Spleen (tissue), 11 donors: ENCODE measurements around the gene NAPB. TPM values are rescaled to one million over a fixed set of nuclear protein-coding genes. Genes with fewer than 3 reads are reported as not detected.

ENCODE experiments used
- DNase-seq: peaks from one replicate; pipeline ENCODE4 v3.0.0-alpha.2; 2020
- H3K27ac ChIP-seq, 8 donors: fragments of 200-600 bp; sonication (generic) in 7 of 8; 1 replicate in 4 of 8; 2 replicates in 4 of 8; pipeline versions ENCODE4 v1.5.0 to v1.8.0; 2016 to 2021; ENCODE audit warnings: inconsistent platforms in 4 of 8, mild to moderate bottlenecking in 4 of 8, moderate library complexity in 1 of 8
- H3K27me3 ChIP-seq, 7 donors: fragments of 200-600 bp; sonication (generic) in 6 of 7; replicated peaks in 1 of 7; 1 replicate in 4 of 7; 2 replicates in 3 of 7; pipeline versions ENCODE4 v1.5.0 to v1.8.0; 2016 to 2021; ENCODE audit warnings: inconsistent platforms in 3 of 7, mild to moderate bottlenecking in 1 of 7
- H3K36me3 ChIP-seq, 6 donors: fragments of 200-600 bp; sonication (generic) in 5 of 6; 1 replicate in 4 of 6; 2 replicates in 2 of 6; pipeline versions ENCODE4 v1.5.0 to v1.8.0; 2016 to 2021; ENCODE audit warnings: inconsistent platforms in 2 of 6
- H3K4me1 ChIP-seq, 6 donors: fragments of 200-600 bp; sonication (generic) in 5 of 6; 1 replicate in 3 of 6; 2 replicates in 3 of 6; pipeline versions ENCODE4 v1.5.0 to v1.8.0; 2016 to 2021; ENCODE audit warnings: inconsistent platforms in 3 of 6
- H3K4me3 ChIP-seq, 8 donors: fragments of 200-600 bp; sonication (generic) in 7 of 8; 1 replicate in 4 of 8; 2 replicates in 4 of 8; pipeline versions ENCODE4 v1.5.0 to v1.8.0; 2016 to 2021; ENCODE audit warnings: inconsistent platforms in 4 of 8, mild to moderate bottlenecking in 4 of 8, moderate library complexity in 2 of 8
- H3K9me3 ChIP-seq, 8 donors: fragments of 200-600 bp; sonication (generic) in 7 of 8; 1 replicate in 4 of 8; 2 replicates in 4 of 8; pipeline versions ENCODE4 v1.5.0 to v1.8.0; 2016 to 2021; ENCODE audit warnings: inconsistent platforms in 4 of 8
- CTCF ChIP-seq, 11 experiments: fragments of 200-600 bp in 7 of 11; fragments of 450-650 bp in 4 of 11; sonication (generic) in 4 of 11; IDR thresholded peaks in 8 of 11; conservative IDR thresholded peaks in 3 of 11; 1 replicate in 7 of 11; 2 replicates in 4 of 11; pipeline versions ENCODE4 v1.4.0 to v1.8.0; 2016 to 2021; ENCODE audit warnings: antibody characterized with exemption in 11 of 11, inconsistent platforms in 4 of 11, mild to moderate bottlenecking in 1 of 11
- POLR2A ChIP-seq, 3 donors: fragments of 450-650 bp; IDR thresholded peaks; one replicate each; pipeline ENCODE4 v1.5.1; 2017; ENCODE audit warnings: antibody characterized with exemption in 3 of 3, mild to moderate bottlenecking in 1 of 3
- POLR2AphosphoS5 ChIP-seq, 3 donors: sonication (generic); formaldehyde crosslinking; IDR thresholded peaks; one replicate each; pipeline ENCODE4 v1.5.1; 2017; ENCODE audit warnings: antibody characterized with exemption in 3 of 3
- WGBS, 5 donors: extraction: QIAGEN DNeasy Blood & Tissue Kit in 3 of 5; methylation state at CpG; one replicate each; pipeline versions ENCODE4 v1.1.5 to v1.1.7; 2013 to 2018; 5-methylcytosine and 5-hydroxymethylcytosine counted together
- intact Hi-C: fragments of 100-400 bp; cut with DNase I; formaldehyde crosslinking; loops from one replicate; pipeline ENCODE4 v1.15.0; 2023; ENCODE audit warnings: low total_unique reads
- polyA plus RNA-seq, 3 donors: library from polyadenylated mRNA; stranded (reverse); fragments of 200-250 nt; gene quantifications; one replicate each; pipeline ENCODE4 v1.2.1, GENCODE V29; 2013
- total RNA-seq, 7 donors: library from RNA; depleted of rRNA in 3 of 7; stranded (reverse); fragments of >200 nt in 3 of 7; fragmentation: NEBNext Ultra II Directional in 4 of 7; extraction: Animal tissue kit (Norgen Biotek cat#: 25700) in 4 of 7; gene quantifications; one replicate each; pipeline versions ENCODE4 v1.1.0 to v1.2.1, GENCODE V29; 2016 to 2021
- donor health status: healthy with polysubstance abuse.
- donor health status: DM: no; HTN: no; CAD: no; lungs with moderate emphysema.
- donor health status: DM: no; HTN: no; CAD: no.
- donor health status: Bipolar disorder and iron deficiency.
- donor health status: healthy.
- donor health status: DM: no; HTN: no; CAD: no.
- donor health status: DM: yes; HTN: yes; CAD: no.

NAPB gene
- total and polyA plus RNA-seq, 10 donors, result 3.4 to 31.9 (median 14.0) TPM

GRCh38 chr20:23410916-23411695, 10.2 kb downstream of the NAPB start:
- H3K4me3 ChIP-seq, result no peak overlapping the region
- H3K27me3 ChIP-seq, result no peaks in the 10 kb centered on the region
- H3K9me3 ChIP-seq, result no peaks in the 10 kb centered on the region
- no peaks in the 10 kb centered on the region for H3K36me3 ChIP-seq
- WGBS, 5 donors, result 93 to 97% (median 95%) methylated on average over 3 of the region's 3 CpGs
- no peak for DNase-seq
- H3K27ac ChIP-seq, result no peak overlapping the region
- intact Hi-C loops, result no loop called here
- TF ChIP-seq CTCF (IDR thresholded peaks at IDR 0.05 in 8 of 11, conservative IDR thresholded peaks at IDR 0.05 in 3 of 11) (no peak), POLR2A (IDR thresholded peaks at IDR 0.05) (no peak), POLR2AphosphoS5 (IDR thresholded peaks at IDR 0.05) (no peak)
- peaks cover 0 to 51% (median 29%) of the 10 kb centered on the region in 6 donors for H3K4me1 ChIP-seq

DNA sequence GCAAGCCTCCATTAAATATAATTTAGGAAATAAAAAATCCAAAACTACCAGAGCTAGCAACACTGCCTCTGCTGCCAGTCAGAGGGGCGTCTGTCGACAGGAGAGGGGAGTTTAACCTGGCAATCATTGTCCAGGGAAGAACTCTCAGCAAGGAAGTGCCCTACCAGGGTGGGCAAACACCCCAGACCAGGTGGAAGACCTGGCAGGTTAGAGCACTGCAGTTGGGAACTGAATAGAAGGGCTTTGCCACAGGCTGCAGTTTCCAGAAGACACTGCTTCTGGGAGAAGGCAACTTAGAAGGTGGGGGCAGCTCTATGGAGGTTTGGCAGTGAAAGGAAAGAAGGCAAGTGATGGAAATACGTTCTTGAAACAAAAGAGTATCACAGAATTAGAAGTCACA, 11.5 kb downstream of the NAPB start:
- no peak for TF ChIP-seq CTCF (IDR thresholded peaks at IDR 0.05 in 8 of 11, conservative IDR thresholded peaks at IDR 0.05 in 3 of 11)
- no peak for TF ChIP-seq POLR2A (IDR thresholded peaks at IDR 0.05)
- TF ChIP-seq POLR2AphosphoS5 (IDR thresholded peaks at IDR 0.05), result no peak
- intact Hi-C loops, result no loop called here
- no peaks in the 10 kb centered on the region for H3K27me3 ChIP-seq
- no peak overlapping the region for H3K4me3 ChIP-seq
- H3K4me1 ChIP-seq, result peaks cover 0 to 38% (median 20%) of the 10 kb centered on the region in 6 donors
- H3K27ac ChIP-seq, result no peak overlapping the region
- 89 to 99% (median 91%) methylated on average over 3 of the region's 3 CpGs for whole genome bisulfite sequencing, 5 donors
- no peak for DNase-seq
- no peaks in the 10 kb centered on the region for H3K9me3 ChIP-seq
- no peaks in the 10 kb centered on the region for H3K36me3 ChIP-seq

DNA sequence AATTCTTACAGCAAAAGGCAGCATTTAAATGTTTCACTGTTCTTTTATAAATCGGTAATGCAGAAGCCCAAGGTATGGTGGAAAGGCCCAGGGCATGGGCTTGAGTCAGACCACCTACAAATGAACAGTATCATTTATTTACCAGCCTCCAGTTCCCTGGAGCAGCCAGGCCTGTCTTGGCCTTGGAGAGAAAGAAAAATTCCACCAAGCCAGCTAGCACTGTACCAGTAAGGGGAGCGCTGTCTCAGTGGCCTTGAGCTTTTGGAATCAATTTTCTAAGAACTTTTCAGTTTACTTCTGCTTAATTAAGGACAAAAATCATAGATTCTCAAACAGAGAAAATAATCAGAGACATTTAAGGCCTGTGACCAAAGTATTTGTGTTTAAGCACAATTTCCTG, 12.3 kb downstream of the NAPB start:
- no peak for TF ChIP-seq POLR2A (IDR thresholded peaks at IDR 0.05)
- no peak for TF ChIP-seq POLR2AphosphoS5 (IDR thresholded peaks at IDR 0.05)
- no peak for TF ChIP-seq CTCF (IDR thresholded peaks at IDR 0.05 in 8 of 11, conservative IDR thresholded peaks at IDR 0.05 in 3 of 11)
- no peak overlapping the region for H3K4me3 ChIP-seq
- no peaks in the 10 kb centered on the region for H3K27me3 ChIP-seq
- H3K9me3 ChIP-seq, result no peaks in the 10 kb centered on the region
- no peaks in the 10 kb centered on the region for H3K36me3 ChIP-seq
- intact Hi-C loops, result no loop called here
- WGBS, 5 donors, result 86 to 94% (median 90%) methylated on average over 2 of the region's 2 CpGs
- no peak overlapping the region for H3K27ac ChIP-seq
- DNase-seq, result no peak
- peaks cover 0 to 44% (median 20%) of the 10 kb centered on the region in 6 donors for H3K4me1 ChIP-seq

GRCh38 chr20:23407781-23408464, 13.4 kb downstream of the NAPB start:
- no peak for DNase-seq
- H3K4me1 ChIP-seq, result peaks cover 0 to 54% (median 18%) of the 10 kb centered on the region in 6 donors
- no peaks in the 10 kb centered on the region for H3K9me3 ChIP-seq
- peaks cover 0 to under 1% (median 0%) of the 10 kb centered on the region in 6 donors for H3K36me3 ChIP-seq
- no peaks in the 10 kb centered on the region for H3K27me3 ChIP-seq
- intact Hi-C loops, result no loop called here
- no peak overlapping the region for H3K27ac ChIP-seq
- no peak overlapping the region for H3K4me3 ChIP-seq
- 75 to 82% (median 76%) methylated on average over 2 of the region's 2 CpGs for WGBS, 5 donors
- TF ChIP-seq POLR2A (IDR thresholded peaks at IDR 0.05) (no peak), POLR2AphosphoS5 (IDR thresholded peaks at IDR 0.05) (no peak), CTCF (IDR thresholded peaks at IDR 0.05 in 8 of 11, conservative IDR thresholded peaks at IDR 0.05 in 3 of 11) (no peak)
